ENCODE measurements around the gene GCKR. TPM values are rescaled to one million over a fixed set of nuclear protein-coding genes. Genes with fewer than 3 reads are reported as not detected.
A peak's percentile ranks its signal among the peaks of the same experiment; 100 is the strongest.

Gene GCKR
- total and polyA plus RNA-seq, 11 donors, result 0.23 to 1.7 (median 0.38) TPM; not detected in 5

- Histone ChIP-seq H3K9me3 (no peaks in the 10 kb centered on the region), H3K4me1 (no peaks in the 10 kb centered on the region), H3K36me3 (peaks cover 0 to 85% (median 56%) of the 10 kb centered on the region in 9 donors), H3K4me3 (no peak overlapping the region), H3K27me3 (no peaks in the 10 kb centered on the region), H3K27ac (no peak overlapping the region)
- ATAC-seq (peak in 3 of 4 donors; percentile 63 to 74 (median 72)), DNase-seq (peak in 3 of 5 donors; percentile 41 to 64 (median 47))
- TF ChIP-seq POLR2A (IDR thresholded peaks at IDR 0.05), result no peak
- TF ChIP-seq, protein P1, sequence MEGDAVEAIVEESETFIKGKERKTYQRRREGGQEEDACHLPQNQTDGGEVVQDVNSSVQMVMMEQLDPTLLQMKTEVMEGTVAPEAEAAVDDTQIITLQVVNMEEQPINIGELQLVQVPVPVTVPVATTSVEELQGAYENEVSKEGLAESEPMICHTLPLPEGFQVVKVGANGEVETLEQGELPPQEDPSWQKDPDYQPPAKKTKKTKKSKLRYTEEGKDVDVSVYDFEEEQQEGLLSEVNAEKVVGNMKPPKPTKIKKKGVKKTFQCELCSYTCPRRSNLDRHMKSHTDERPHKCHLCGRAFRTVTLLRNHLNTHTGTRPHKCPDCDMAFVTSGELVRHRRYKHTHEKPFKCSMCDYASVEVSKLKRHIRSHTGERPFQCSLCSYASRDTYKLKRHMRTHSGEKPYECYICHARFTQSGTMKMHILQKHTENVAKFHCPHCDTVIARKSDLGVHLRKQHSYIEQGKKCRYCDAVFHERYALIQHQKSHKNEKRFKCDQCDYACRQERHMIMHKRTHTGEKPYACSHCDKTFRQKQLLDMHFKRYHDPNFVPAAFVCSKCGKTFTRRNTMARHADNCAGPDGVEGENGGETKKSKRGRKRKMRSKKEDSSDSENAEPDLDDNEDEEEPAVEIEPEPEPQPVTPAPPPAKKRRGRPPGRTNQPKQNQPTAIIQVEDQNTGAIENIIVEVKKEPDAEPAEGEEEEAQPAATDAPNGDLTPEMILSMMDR (IDR thresholded peaks at IDR 0.05), result no peak
- WGBS, 4 donors, result 64 to 72% (median 68%) methylated on average over 7 to 8 of the region's 8 CpGs
- intact Hi-C loops (cut with DNase I), result no loop called here
Measured at GRCh38 chr2:27461118-27461517, 35.5 kb upstream of the GCKR start.

GRCh38 chr2:27464443-27464842 lies 32.2 kb upstream of the GCKR start:
- Histone ChIP-seq H3K9me3 (no peaks in the 10 kb centered on the region), H3K36me3 (peaks cover 0 to 57% (median 28%) of the 10 kb centered on the region in 9 donors), H3K4me1 (no peaks in the 10 kb centered on the region), H3K4me3 (no peak overlapping the region), H3K27me3 (no peaks in the 10 kb centered on the region), H3K27ac (no peak overlapping the region)
- intact Hi-C loops (cut with DNase I), result no loop called here
- 94 to 98% (median 96%) methylated on average over 7 of the region's 7 CpGs for WGBS, 4 donors
- no peak for DNase-seq
- TF ChIP-seq POLR2A (IDR thresholded peaks at IDR 0.05), result no peak
- TF ChIP-seq, protein P1 (IDR thresholded peaks at IDR 0.05), result no peak
- ATAC-seq, result no peak

DNA sequence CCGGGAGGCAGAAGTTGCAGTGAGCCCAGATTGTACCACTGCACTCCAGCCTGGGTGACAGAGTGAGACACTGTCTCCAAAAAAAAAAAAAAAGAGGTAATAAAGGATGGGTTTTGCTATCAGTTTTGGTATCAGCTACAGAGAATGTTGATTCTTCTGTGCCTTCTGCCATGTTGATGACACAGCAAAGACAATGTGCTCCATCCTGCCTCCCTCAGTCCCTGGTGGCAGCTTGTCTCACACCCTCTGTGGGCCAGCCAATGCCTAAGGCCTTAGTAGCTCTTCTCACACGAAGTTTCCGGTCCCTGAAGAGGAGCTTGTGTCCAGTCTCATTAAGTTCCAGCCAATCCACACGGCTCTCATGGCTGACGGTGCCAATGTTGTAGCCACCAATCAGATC lies 24.7 kb upstream of the GCKR start:
- no peaks in the 10 kb centered on the region for H3K9me3 ChIP-seq
- no peaks in the 10 kb centered on the region for H3K27me3 ChIP-seq
- intact Hi-C loops (cut with DNase I), result loop anchor here in 1 of 10 donors (10.0 kb wide), 1 partner anchor 183 kb away; no protein-coding TSS in a partner anchor
- no peak overlapping the region for H3K4me3 ChIP-seq
- no peak overlapping the region for H3K27ac ChIP-seq
- no peak for TF ChIP-seq POLR2A (IDR thresholded peaks at IDR 0.05)
- TF ChIP-seq, protein P1 (IDR thresholded peaks at IDR 0.05), result no peak
- 82 to 91% (median 89%) methylated on average over 5 of the region's 5 CpGs for WGBS, 4 donors
- no peaks in the 10 kb centered on the region for H3K4me1 ChIP-seq
- ATAC-seq (no peak), DNase-seq (no peak)
- peaks cover 0 to 81% (median 52%) of the 10 kb centered on the region in 9 donors for H3K36me3 ChIP-seq

GRCh38 chr2:27485496-27485895 lies 11.1 kb upstream of the GCKR start:
- peaks cover 0 to 50% (median 39%) of the 10 kb centered on the region in 9 donors for H3K36me3 ChIP-seq

More at GRCh38 chr2:27485496-27485895, 11.1 kb upstream of the GCKR start:
- 67 to 78% (median 76%) methylated on average over 3 of the region's 3 CpGs for WGBS, 4 donors
- ATAC-seq, result no peak
- H3K9me3 ChIP-seq, result no peaks in the 10 kb centered on the region
- H3K27ac ChIP-seq, result no peak overlapping the region
- H3K4me3 ChIP-seq, result no peak overlapping the region
- DNase-seq, result no peak
- H3K27me3 ChIP-seq, result no peaks in the 10 kb centered on the region
- intact Hi-C loops (cut with DNase I), result loop anchor here in 2 of 10 donors (10.0 kb wide), 1 partner anchor 139 kb away; the partner anchor contains the start of genes CCDC121 (in 2 of the 2) and GPN1 (in 2 of the 2)
- peaks cover 0 to 19% (median 14%) of the 10 kb centered on the region in 12 donors for H3K4me1 ChIP-seq
- TF ChIP-seq, protein P1 (IDR thresholded peaks at IDR 0.05), result no peak
- no peak for TF ChIP-seq POLR2A (IDR thresholded peaks at IDR 0.05)
